Measurements from ENCODE around the gene BCAS1. TPM values are rescaled to one million over a fixed set of nuclear protein-coding genes. Genes with fewer than 3 reads are reported as not detected.

Gene BCAS1
- total RNA-seq, 1 experiment from 2014 or later: not detected

DNA sequence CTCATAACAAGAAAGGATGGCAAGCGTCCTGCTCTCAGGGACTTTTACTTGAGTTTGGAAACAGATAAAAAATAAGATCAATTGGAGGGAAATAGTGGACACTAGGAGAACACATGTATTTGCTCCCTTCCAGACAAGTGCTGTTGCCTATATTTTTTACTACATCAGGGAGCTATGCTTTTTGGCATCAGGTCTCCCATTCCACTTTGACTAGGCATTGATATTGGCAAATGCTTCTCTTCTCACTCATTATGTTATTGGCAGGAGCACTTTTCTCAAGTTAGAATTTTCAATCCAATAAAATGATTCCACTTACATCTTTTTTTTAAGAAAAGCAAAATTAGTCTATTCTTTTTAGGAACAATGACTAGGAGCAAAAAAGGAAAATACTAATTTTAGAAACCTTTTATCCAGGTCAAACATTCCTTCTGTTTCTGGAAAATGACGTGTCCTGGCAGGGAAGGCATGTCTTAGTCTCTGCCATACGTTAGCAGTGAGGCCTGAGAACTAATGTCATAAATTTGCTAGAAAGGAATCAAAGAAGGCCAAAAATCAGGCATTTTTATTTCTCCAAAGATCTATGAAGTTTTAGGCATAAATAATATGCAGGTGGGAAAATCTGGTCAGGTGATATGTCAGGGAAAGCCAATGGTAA is 21.4 kb downstream of the BCAS1 start:
- DNase-seq (ENCODE audit: low read depth): no peak

GRCh38 chr20:54048481-54048880 is 21.9 kb downstream of the BCAS1 start:
- DNase-seq (ENCODE audit: low read depth): no peak

GRCh38 chr20:54047720-54048119 is 22.7 kb downstream of the BCAS1 start:
- DNase-seq (ENCODE audit: low read depth): no peak

- DNase-seq (ENCODE audit: low read depth): no peak
These were observed 23.3 kb downstream of the BCAS1 start for GRCh38 chr20:54047048-54047447.

- no peak for DNase-seq (ENCODE audit: low read depth)
These were observed 26.2 kb downstream of the BCAS1 start for GRCh38 chr20:54044156-54044555.

- DNase-seq (ENCODE audit: low read depth): peak; percentile 11
These were observed 27.1 kb downstream of the BCAS1 start for GRCh38 chr20:54043076-54043967.

DNA sequence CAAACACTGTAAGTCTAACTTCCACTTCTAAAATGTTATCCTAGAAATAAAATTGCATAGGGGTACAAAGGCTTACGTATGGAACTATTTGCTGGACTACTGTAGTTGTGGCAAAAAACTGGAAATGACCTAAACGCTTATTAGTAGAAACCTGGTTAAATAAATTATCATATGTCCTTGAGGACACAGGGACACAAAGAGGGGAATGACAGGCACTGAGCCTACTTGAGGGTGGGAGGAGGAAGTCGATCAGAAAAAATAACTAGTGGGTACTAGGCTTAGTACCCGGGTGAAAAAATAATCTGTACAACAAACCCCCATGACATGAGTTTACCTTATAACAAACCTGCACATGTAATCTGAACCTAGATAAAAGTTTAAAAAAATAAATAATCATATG is 28.4 kb downstream of the BCAS1 start:
- no peak for DNase-seq (ENCODE audit: low read depth)

- no peak for DNase-seq (ENCODE audit: low read depth)
These were observed 29.1 kb downstream of the BCAS1 start for GRCh38 chr20:54041336-54041735.

- DNase-seq (ENCODE audit: low read depth): no peak
These were observed 29.9 kb downstream of the BCAS1 start for GRCh38 chr20:54040531-54040930.

DNA sequence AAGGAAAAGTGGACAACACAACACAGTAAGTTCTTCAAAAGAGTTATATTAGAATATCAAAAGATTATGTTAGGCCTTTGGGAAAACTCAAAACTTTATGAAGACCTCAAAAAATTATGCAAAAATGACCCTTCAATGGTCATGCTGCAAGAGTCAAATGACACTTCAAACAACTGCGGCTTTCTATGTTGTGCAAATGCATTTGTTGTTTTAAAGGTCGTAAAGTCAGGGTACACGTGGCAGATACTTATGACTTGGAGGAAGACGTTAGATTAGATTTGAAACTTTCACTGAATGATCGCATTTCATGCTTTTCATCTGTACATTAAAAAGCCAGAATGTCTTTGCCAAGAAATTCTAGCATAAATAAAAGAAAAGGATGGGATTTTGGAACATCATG is 31.4 kb downstream of the BCAS1 start:
- no peak for DNase-seq (ENCODE audit: low read depth)

GRCh38 chr20:54037525-54037924 is 32.9 kb downstream of the BCAS1 start:
- DNase-seq (ENCODE audit: low read depth): no peak

- no peak for DNase-seq (ENCODE audit: low read depth)
These were observed 40.8 kb downstream of the BCAS1 start for GRCh38 chr20:54029643-54030042.

DNA sequence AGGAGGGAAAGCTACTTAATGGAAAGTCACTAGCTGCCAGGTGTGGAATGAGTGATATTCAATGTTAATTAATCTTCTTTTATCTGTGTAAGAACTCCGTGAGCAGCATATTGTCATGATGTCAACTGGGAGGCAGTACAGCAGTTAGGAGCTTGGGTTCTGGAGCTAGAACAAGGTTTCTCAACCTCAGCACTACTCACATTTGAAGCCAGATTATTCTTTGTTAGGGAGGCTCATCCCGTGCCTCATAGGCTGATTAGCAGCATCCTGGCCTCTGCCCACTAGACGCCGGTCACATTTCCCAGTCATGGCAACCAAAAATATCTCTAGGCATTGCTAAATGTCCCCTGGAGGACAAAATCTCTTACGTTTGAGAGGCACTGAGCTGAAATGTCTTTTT is 41.2 kb downstream of the BCAS1 start:
- DNase-seq (ENCODE audit: low read depth): no peak

- DNase-seq (ENCODE audit: low read depth): no peak
These were observed 42.0 kb downstream of the BCAS1 start for GRCh38 chr20:54028276-54029011.

GRCh38 chr20:54027704-54028103 is 42.7 kb downstream of the BCAS1 start:
- DNase-seq (ENCODE audit: low read depth): no peak

- DNase-seq (ENCODE audit: low read depth): no peak
These were observed 43.9 kb downstream of the BCAS1 start for GRCh38 chr20:54026295-54027064.

DNA sequence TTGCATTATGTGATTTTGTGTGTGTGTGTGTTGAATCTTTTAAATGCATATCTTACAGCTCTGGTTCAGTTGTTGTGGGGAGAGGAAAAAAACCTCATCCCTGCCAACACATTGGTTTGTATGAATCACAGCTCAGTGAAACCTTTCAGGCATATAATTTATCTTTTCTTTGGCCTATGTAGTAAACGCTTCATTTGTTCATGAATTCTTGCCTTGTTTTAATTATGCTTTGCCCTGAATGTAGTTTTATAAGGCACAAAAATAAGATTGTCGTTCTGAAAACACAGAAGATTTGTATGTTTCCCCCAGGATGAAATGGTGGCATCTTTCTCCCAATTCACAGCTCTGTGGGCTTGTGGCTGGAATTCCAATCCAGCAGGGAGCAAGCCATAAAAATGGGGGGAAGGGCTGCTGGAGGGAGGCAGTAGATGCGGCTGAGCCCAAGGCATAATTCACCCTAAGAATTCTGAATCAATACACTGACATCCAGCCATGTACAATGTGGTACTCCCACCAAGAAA is 45.1 kb downstream of the BCAS1 start:
- DNase-seq (ENCODE audit: low read depth): peak; percentile 44

- no peak for DNase-seq (ENCODE audit: low read depth)
These were observed 47.0 kb downstream of the BCAS1 start for GRCh38 chr20:54023406-54023805.

DNA sequence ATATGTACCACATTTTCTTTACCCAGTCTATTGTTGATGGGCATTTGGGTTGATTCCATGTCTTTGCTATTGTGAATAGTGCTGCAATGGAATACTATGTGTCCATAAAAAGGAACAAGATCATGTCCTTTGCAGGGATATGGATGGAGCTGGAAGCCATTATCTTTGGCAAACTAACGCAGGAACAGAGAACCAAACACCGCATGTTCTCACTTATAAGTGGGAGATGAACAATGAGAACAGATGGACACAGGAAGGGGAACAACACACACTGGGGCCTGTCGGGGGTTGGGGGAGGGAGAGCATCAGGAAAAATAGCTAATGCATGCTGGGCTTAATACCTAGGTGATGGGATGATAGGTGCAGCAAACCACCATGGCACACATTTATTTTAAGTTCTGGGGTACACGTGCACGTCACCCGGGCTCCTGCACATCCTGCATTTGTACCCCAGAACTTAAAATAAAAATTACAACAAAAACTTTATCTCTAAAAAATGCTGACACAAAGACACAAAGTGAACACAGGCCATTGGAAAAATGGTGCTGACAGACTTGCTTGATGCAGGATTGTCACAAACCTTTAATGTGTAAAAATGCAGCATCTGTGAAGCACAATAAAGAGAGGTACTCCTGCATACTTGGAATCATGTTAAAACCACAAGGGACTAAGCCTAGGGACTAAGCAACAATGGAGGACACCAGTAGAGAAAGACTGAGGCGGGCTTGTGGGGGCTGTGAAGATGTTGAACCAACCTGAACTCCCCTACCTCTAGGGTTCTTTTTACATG is 48.8 kb downstream of the BCAS1 start:
- no peak for DNase-seq (ENCODE audit: low read depth)

- DNase-seq (ENCODE audit: low read depth): no peak
These were observed 49.5 kb downstream of the BCAS1 start for GRCh38 chr20:54020868-54021267.

DNA sequence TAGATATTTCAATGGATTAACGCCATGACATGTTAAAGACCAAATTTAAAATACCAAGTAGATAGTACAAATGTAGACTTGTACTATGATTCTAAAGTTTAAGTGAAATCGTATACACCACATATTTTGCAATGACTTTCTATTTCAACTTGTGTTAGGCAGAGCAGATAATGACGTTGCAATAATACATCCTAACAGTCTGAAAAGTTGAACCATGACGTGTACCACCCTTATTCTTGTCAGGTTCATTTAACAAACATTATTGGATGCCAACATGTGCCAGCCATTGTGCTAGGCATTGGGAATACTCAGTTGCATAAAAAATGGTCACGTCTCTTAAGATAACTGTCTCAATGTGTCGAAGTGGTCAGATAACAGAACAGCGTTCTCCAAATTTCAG is 50.0 kb downstream of the BCAS1 start:
- DNase-seq (ENCODE audit: low read depth): no peak

All from Daoy (cell line).